ENCODE results near the gene CAV3.

The CAV3 gene

DNA sequence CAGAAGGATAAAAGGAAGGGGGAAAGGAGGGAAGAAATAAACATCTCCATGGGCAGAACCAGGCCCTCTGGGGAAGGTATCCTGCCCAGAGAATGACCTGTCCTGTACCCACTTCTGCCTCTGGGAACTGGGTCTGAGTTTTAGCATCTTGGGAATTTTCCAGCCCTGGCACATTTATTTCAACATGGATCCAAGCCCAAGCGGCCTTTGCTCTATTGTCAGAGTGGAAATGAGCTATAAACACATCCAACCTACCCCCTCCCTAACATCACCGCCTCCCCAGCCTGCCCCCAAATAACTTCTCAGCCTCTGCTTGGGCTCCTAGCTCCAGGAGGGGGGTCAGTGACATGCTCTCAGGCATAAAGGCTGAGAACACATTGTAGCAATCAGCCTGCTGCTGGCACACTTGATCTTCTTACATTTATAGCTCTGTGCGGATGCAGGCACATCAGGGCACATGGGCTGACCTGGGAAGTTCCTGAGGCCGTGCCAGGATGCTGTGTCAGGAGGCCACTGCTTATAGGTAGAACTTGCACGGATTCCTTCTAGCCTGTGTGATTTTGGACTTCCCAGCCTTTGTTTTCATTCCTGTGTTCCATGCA lies 40.4 kb downstream of the CAV3 start:
- H4K91ac ChIP-seq (ENCODE audit: low read depth, low read length): no peak overlapping the region
- H3K79me1 ChIP-seq (ENCODE audit: low read length): peaks cover 2% of the 10 kb centered on the region
- H2BK120ac ChIP-seq (ENCODE audit: insufficient read depth, low read length, poor library complexity): no peak overlapping the region
- H3K36me3 ChIP-seq (ENCODE audit: control insufficient read depth in 1 of 2, insufficient read depth in 2 of 2, low read length in 2 of 2): no peaks in the 10 kb centered on the region
- H3K14ac ChIP-seq (ENCODE audit: low read length): no peak overlapping the region
- no peak overlapping the region for H3K4me3 ChIP-seq (ENCODE audit: low read depth, low read length)
- no peak overlapping the region for H2BK5ac ChIP-seq (ENCODE audit: low read depth, low read length, poor library complexity)
- H4K12ac ChIP-seq (ENCODE audit: low read depth, low read length): no peak overlapping the region
- no peaks in the 10 kb centered on the region for H3K79me2 ChIP-seq (ENCODE audit: control insufficient read depth, insufficient read depth, low read length, poor library complexity)
- H2AK5ac ChIP-seq (ENCODE audit: low read length): no peak overlapping the region
- H3K9ac ChIP-seq (ENCODE audit: low read length): no peak overlapping the region
- H2AFZ ChIP-seq (ENCODE audit: insufficient read depth, low read length, poor library complexity): no peak overlapping the region
- H2BK12ac ChIP-seq (ENCODE audit: low read length): no peak overlapping the region
- H3K23ac ChIP-seq (ENCODE audit: low read length): no peak overlapping the region
- no peak overlapping the region for H4K8ac ChIP-seq (ENCODE audit: low read depth, low read length)
- no peak overlapping the region for H3K18ac ChIP-seq (ENCODE audit: low read length)
- WGBS (ENCODE audit: extremely low coverage, insufficient coverage, insufficient read length): no CpG with 5 or more reads among the region's 5 CpGs
- H3K9me3 ChIP-seq (ENCODE audit: insufficient read depth, low read depth, low read length): peaks cover under 1% of the 10 kb centered on the region
- peaks cover 2% of the 10 kb centered on the region for H3K27me3 ChIP-seq (ENCODE audit: insufficient read depth, low read length)
- no peak overlapping the region for H3K4ac ChIP-seq (ENCODE audit: low read depth, low read length)
- peak in 1 of 2 donors; percentile 16 for DNase-seq
- peaks cover 3 to 16% of the 10 kb centered on the region in 2 experiments for H3K4me1 ChIP-seq (ENCODE audit: control insufficient read depth in 1 of 2, insufficient read depth in 2 of 2, low read length in 2 of 2)
- H3K4me2 ChIP-seq (ENCODE audit: low read length): no peak overlapping the region
- no peak overlapping the region for H3K27ac ChIP-seq (ENCODE audit: low read depth, low read length)

DNA sequence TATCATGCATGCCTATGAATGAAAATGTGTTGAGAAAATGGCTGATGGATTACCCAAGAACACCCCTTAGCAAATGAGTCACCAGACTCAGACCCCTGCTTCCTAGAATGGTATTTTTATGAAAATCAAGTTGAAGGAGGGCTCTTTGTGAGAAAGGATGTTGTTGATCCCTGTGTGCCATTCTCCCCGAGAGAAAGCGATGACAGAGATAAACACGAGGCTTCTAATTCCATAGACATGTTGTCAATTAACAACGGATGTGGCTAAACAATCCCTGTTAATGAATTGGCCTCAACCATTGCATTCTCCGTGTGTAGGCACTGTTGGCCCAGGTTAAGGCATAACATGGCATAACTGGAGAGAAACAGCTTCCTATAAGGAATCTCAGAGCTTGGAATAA lies 41.6 kb downstream of the CAV3 start:
- Histone ChIP-seq H2BK5ac (ENCODE audit: low read depth, low read length, poor library complexity) (no peak overlapping the region), H3K18ac (ENCODE audit: low read length) (no peak overlapping the region)
- WGBS (ENCODE audit: extremely low coverage, insufficient coverage, insufficient read length): no CpG with 5 or more reads among the region's 5 CpGs

DNA sequence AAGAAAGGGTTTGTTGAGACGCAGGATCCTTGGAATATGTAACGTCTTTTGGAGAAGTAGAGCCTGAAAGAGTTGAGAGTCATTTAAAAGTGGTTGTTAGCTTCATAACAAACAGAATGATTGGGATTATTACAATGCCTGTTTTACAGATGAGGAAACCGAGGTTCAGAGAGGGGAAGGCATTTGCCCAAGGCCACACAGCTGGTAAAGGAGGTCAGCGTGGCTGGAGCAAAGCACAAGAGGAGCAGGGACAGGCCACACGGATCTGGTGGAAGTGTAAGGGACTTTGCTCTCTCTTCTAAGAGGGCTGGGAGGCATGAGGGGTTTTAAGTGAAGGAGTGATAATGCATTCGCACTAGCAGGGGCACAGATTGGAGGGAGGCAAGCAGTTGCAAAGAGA lies 42.0 kb downstream of the CAV3 start:
- DNase-seq: peak; percentile 53 to 77
- Histone ChIP-seq H3K4ac (ENCODE audit: low read depth, low read length) (no peak overlapping the region), H2BK5ac (ENCODE audit: low read depth, low read length, poor library complexity) (no peak overlapping the region), H4K91ac (ENCODE audit: low read depth, low read length) (no peak overlapping the region), H2AK5ac (ENCODE audit: low read length) (no peak overlapping the region), H3K79me2 (ENCODE audit: control insufficient read depth, insufficient read depth, low read length, poor library complexity) (no peaks in the 10 kb centered on the region), H3K9ac (ENCODE audit: low read length) (no peak overlapping the region), H3K4me2 (ENCODE audit: low read length) (no peak overlapping the region), H2BK12ac (ENCODE audit: low read length) (peak overlapping the region; percentile 29), H3K9me3 (ENCODE audit: insufficient read depth, low read depth, low read length) (no peaks in the 10 kb centered on the region), H3K36me3 (ENCODE audit: control insufficient read depth in 1 of 2, insufficient read depth in 2 of 2, low read length in 2 of 2) (no peaks in the 10 kb centered on the region), H2BK120ac (ENCODE audit: insufficient read depth, low read length, poor library complexity) (no peak overlapping the region), H3K14ac (ENCODE audit: low read length) (no peak overlapping the region), H4K8ac (ENCODE audit: low read depth, low read length) (no peak overlapping the region), H3K79me1 (ENCODE audit: low read length) (peaks cover 2% of the 10 kb centered on the region), H3K27me3 (ENCODE audit: insufficient read depth, low read length) (no peaks in the 10 kb centered on the region), H3K23ac (ENCODE audit: low read length) (no peak overlapping the region), H3K4me1 (ENCODE audit: control insufficient read depth in 1 of 2, insufficient read depth in 2 of 2, low read length in 2 of 2) (peaks cover 2 to 14% of the 10 kb centered on the region in 2 experiments), H2AFZ (ENCODE audit: insufficient read depth, low read length, poor library complexity) (no peak overlapping the region), H3K4me3 (ENCODE audit: low read depth, low read length) (no peak overlapping the region), H3K18ac (ENCODE audit: low read length) (no peak overlapping the region), H3K27ac (ENCODE audit: low read depth, low read length) (no peak overlapping the region), H4K12ac (ENCODE audit: low read depth, low read length) (no peak overlapping the region)
- WGBS (ENCODE audit: extremely low coverage, insufficient coverage, insufficient read length): no CpG with 5 or more reads among the region's 6 CpGs

More for the DNA sequence above, 41.6 kb downstream of the CAV3 start:
- H3K4me2 ChIP-seq (ENCODE audit: low read length): no peak overlapping the region
- no peak overlapping the region for H3K14ac ChIP-seq (ENCODE audit: low read length)
- H3K4ac ChIP-seq (ENCODE audit: low read depth, low read length): no peak overlapping the region
- H3K4me1 ChIP-seq (ENCODE audit: control insufficient read depth in 1 of 2, insufficient read depth in 2 of 2, low read length in 2 of 2): peaks cover 2 to 14% of the 10 kb centered on the region in 2 experiments
- no peak for DNase-seq
- no peaks in the 10 kb centered on the region for H3K9me3 ChIP-seq (ENCODE audit: insufficient read depth, low read depth, low read length)
- no peak overlapping the region for H4K8ac ChIP-seq (ENCODE audit: low read depth, low read length)
- H3K23ac ChIP-seq (ENCODE audit: low read length): no peak overlapping the region
- H3K4me3 ChIP-seq (ENCODE audit: low read depth, low read length): no peak overlapping the region
- H3K9ac ChIP-seq (ENCODE audit: low read length): no peak overlapping the region
- H2AFZ ChIP-seq (ENCODE audit: insufficient read depth, low read length, poor library complexity): no peak overlapping the region
- peaks cover 2% of the 10 kb centered on the region for H3K79me1 ChIP-seq (ENCODE audit: low read length)
- no peaks in the 10 kb centered on the region for H3K27me3 ChIP-seq (ENCODE audit: insufficient read depth, low read length)
- no peaks in the 10 kb centered on the region for H3K36me3 ChIP-seq (ENCODE audit: control insufficient read depth in 1 of 2, insufficient read depth in 2 of 2, low read length in 2 of 2)
- H2BK12ac ChIP-seq (ENCODE audit: low read length): no peak overlapping the region
- H3K79me2 ChIP-seq (ENCODE audit: control insufficient read depth, insufficient read depth, low read length, poor library complexity): no peaks in the 10 kb centered on the region
- H4K91ac ChIP-seq (ENCODE audit: low read depth, low read length): no peak overlapping the region
- no peak overlapping the region for H2BK120ac ChIP-seq (ENCODE audit: insufficient read depth, low read length, poor library complexity)
- no peak overlapping the region for H2AK5ac ChIP-seq (ENCODE audit: low read length)
- no peak overlapping the region for H4K12ac ChIP-seq (ENCODE audit: low read depth, low read length)
- no peak overlapping the region for H3K27ac ChIP-seq (ENCODE audit: low read depth, low read length)

DNA sequence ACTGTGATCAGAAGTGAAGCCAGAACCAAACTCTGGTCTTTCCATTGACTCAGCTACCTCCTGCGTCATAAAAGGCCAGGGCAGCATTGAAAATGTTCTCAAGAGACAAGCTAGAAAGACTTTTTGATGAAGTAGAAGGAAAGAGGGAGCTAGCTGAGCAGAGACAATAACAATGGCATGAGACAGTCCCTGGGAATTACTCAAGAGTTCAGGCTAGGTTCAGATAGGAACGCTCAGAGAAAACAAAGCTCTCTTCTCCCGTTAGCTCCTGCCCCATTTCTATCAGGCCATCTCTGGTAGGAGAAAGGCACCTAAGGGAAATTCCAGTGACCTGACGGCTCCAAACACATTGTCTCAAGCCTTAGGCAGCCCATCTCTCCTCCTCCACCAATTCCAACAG lies 42.8 kb downstream of the CAV3 start:
- no peaks in the 10 kb centered on the region for H3K79me2 ChIP-seq (ENCODE audit: control insufficient read depth, insufficient read depth, low read length, poor library complexity)
- no peak overlapping the region for H3K18ac ChIP-seq (ENCODE audit: low read length)
- H3K9me3 ChIP-seq (ENCODE audit: insufficient read depth, low read depth, low read length): no peaks in the 10 kb centered on the region
- DNase-seq: peak; percentile 87 to 94
- H3K4me3 ChIP-seq (ENCODE audit: low read depth, low read length): no peak overlapping the region
- no peak overlapping the region for H2BK5ac ChIP-seq (ENCODE audit: low read depth, low read length, poor library complexity)
- H3K4me1 ChIP-seq (ENCODE audit: control insufficient read depth in 1 of 2, insufficient read depth in 2 of 2, low read length in 2 of 2): peaks cover 2 to 14% of the 10 kb centered on the region in 2 experiments
- H3K23ac ChIP-seq (ENCODE audit: low read length): no peak overlapping the region
- no peak overlapping the region for H2AFZ ChIP-seq (ENCODE audit: insufficient read depth, low read length, poor library complexity)
- H2BK120ac ChIP-seq (ENCODE audit: insufficient read depth, low read length, poor library complexity): no peak overlapping the region
- H3K14ac ChIP-seq (ENCODE audit: low read length): no peak overlapping the region
- H4K91ac ChIP-seq (ENCODE audit: low read depth, low read length): no peak overlapping the region
- no peaks in the 10 kb centered on the region for H3K36me3 ChIP-seq (ENCODE audit: control insufficient read depth in 1 of 2, insufficient read depth in 2 of 2, low read length in 2 of 2)
- no peak overlapping the region for H3K4ac ChIP-seq (ENCODE audit: low read depth, low read length)
- no peak overlapping the region for H3K4me2 ChIP-seq (ENCODE audit: low read length)
- H3K27me3 ChIP-seq (ENCODE audit: insufficient read depth, low read length): no peaks in the 10 kb centered on the region
- no peak overlapping the region for H2AK5ac ChIP-seq (ENCODE audit: low read length)
- H4K8ac ChIP-seq (ENCODE audit: low read depth, low read length): no peak overlapping the region
- peak overlapping the region; percentile 42 for H3K27ac ChIP-seq (ENCODE audit: low read depth, low read length)
- no CpG with 5 or more reads among the region's 4 CpGs for WGBS (ENCODE audit: extremely low coverage, insufficient coverage, insufficient read length)
- H3K79me1 ChIP-seq (ENCODE audit: low read length): peaks cover 2% of the 10 kb centered on the region
- no peak overlapping the region for H3K9ac ChIP-seq (ENCODE audit: low read length)
- no peak overlapping the region for H2BK12ac ChIP-seq (ENCODE audit: low read length)
- no peak overlapping the region for H4K12ac ChIP-seq (ENCODE audit: low read depth, low read length)
